ENCODE results near the gene PHLDB1.

- peak in 1 of 3 donors; percentile 57 for TF ChIP-seq POLR2AphosphoS5 (IDR thresholded peaks at IDR 0.05)
- TF ChIP-seq CTCF (IDR thresholded peaks at IDR 0.05), result no peak
- TF ChIP-seq EP300 (IDR thresholded peaks at IDR 0.05), result no peak
- TF ChIP-seq POLR2A (IDR thresholded peaks at IDR 0.05), result no peak
Observed at GRCh38 chr11:118623269-118623655, 15.8 kb downstream of the PHLDB1 start.
